ENCODE data around the gene BHLHA15.

Gene BHLHA15

DNA sequence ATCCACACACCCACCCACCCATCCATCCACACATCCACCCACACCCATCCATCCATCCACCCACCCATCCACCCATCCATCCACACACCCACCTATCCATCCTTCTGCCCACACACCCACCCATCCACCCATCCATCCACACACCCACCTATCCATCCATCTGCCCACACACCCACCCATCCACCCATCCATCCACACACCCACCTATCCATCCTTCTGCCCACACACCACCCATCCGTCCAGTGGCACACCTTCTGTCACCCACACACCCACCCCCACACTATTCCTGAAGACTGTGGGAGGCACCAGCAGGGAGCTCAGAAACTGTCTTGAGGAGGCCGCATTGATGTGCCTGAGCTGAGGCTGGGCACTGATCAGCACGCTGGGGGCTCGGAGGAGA, 31.7 kb downstream of the BHLHA15 start:
- no peak for TF ChIP-seq POLR2AphosphoS5 (IDR thresholded peaks at IDR 0.05; ENCODE audit: low read depth, low read length)
- TF ChIP-seq, protein P1, sequence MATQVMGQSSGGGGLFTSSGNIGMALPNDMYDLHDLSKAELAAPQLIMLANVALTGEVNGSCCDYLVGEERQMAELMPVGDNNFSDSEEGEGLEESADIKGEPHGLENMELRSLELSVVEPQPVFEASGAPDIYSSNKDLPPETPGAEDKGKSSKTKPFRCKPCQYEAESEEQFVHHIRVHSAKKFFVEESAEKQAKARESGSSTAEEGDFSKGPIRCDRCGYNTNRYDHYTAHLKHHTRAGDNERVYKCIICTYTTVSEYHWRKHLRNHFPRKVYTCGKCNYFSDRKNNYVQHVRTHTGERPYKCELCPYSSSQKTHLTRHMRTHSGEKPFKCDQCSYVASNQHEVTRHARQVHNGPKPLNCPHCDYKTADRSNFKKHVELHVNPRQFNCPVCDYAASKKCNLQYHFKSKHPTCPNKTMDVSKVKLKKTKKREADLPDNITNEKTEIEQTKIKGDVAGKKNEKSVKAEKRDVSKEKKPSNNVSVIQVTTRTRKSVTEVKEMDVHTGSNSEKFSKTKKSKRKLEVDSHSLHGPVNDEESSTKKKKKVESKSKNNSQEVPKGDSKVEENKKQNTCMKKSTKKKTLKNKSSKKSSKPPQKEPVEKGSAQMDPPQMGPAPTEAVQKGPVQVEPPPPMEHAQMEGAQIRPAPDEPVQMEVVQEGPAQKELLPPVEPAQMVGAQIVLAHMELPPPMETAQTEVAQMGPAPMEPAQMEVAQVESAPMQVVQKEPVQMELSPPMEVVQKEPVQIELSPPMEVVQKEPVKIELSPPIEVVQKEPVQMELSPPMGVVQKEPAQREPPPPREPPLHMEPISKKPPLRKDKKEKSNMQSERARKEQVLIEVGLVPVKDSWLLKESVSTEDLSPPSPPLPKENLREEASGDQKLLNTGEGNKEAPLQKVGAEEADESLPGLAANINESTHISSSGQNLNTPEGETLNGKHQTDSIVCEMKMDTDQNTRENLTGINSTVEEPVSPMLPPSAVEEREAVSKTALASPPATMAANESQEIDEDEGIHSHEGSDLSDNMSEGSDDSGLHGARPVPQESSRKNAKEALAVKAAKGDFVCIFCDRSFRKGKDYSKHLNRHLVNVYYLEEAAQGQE (IDR thresholded peaks at IDR 0.05; ENCODE audit: insufficient read depth in 1 of 2, low read depth in 2 of 2, low read length in 2 of 2), result no peak
- no peak for TF ChIP-seq FOXP2 (optimal IDR thresholded peaks at IDR 0.05; ENCODE audit: borderline replicate concordance, extremely low read depth, extremely low read length, insufficient read depth)
- no peak for TF ChIP-seq SIN3A (IDR thresholded peaks at IDR 0.05; ENCODE audit: borderline replicate concordance, insufficient read depth, low read length)
- TF ChIP-seq TAF1 (IDR thresholded peaks at IDR 0.05; ENCODE audit: borderline replicate concordance, insufficient read depth, low read length), result no peak

DNA sequence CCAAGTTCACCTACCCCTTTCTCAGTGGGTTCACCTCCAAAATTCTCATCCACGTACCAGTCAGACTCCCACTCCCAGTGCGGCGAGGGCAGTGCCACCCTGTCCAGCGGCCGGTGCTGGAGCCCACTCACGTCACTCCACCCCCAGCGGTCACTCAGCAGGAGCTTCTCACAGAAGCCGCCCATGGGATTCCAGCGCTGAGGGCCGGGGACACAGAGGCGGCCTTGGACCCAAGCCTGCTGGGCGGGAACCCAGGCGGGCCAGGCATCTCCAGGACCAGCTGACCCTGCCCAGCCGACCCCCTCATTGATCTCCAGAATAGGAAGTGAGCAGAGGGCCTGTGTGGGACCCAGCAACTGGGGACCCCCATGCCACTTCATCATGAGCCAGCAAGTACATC, 33.6 kb downstream of the BHLHA15 start:
- TF ChIP-seq FOXP2 (optimal IDR thresholded peaks at IDR 0.05; ENCODE audit: borderline replicate concordance, extremely low read depth, extremely low read length, insufficient read depth) (no peak), TAF1 (IDR thresholded peaks at IDR 0.05; ENCODE audit: borderline replicate concordance, insufficient read depth, low read length) (no peak), SIN3A (IDR thresholded peaks at IDR 0.05; ENCODE audit: borderline replicate concordance, insufficient read depth, low read length) (no peak), POLR2AphosphoS5 (IDR thresholded peaks at IDR 0.05; ENCODE audit: low read depth, low read length) (no peak)
- TF ChIP-seq, protein P1 (IDR thresholded peaks at IDR 0.05; ENCODE audit: insufficient read depth in 1 of 2, low read depth in 2 of 2, low read length in 2 of 2), result no peak

DNA sequence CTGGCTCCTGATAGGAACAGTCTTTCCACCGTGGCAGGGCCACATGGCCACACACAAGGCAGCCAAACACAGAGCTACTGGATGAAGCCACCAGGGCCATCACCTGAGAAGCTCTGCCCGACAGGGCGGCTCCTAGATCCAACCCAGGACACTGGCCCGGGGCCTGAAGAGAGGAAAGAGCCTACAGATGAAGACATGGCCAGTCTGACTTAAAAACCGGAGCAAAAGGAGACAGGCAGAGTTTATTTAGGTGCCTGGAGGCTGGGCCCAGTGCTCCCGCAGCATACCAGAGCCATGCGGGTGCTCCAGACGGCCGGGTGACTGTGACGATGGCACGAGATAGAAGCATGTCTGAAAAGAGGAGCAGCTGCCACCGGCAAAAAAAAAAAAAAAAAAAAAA, 36.9 kb downstream of the BHLHA15 start:
- no peak for TF ChIP-seq POLR2AphosphoS5 (IDR thresholded peaks at IDR 0.05; ENCODE audit: low read depth, low read length)
- TF ChIP-seq, protein P1 (IDR thresholded peaks at IDR 0.05; ENCODE audit: insufficient read depth in 1 of 2, low read depth in 2 of 2, low read length in 2 of 2), result no peak
- no peak for TF ChIP-seq SIN3A (IDR thresholded peaks at IDR 0.05; ENCODE audit: borderline replicate concordance, insufficient read depth, low read length)
- TF ChIP-seq FOXP2 (optimal IDR thresholded peaks at IDR 0.05; ENCODE audit: borderline replicate concordance, extremely low read depth, extremely low read length, insufficient read depth), result no peak
- TF ChIP-seq TAF1 (IDR thresholded peaks at IDR 0.05; ENCODE audit: borderline replicate concordance, insufficient read depth, low read length), result no peak

- TF ChIP-seq, protein P1 (IDR thresholded peaks at IDR 0.05; ENCODE audit: insufficient read depth in 1 of 2, low read depth in 2 of 2, low read length in 2 of 2), result no peak
- TF ChIP-seq SIN3A (IDR thresholded peaks at IDR 0.05; ENCODE audit: borderline replicate concordance, insufficient read depth, low read length) (no peak), FOXP2 (optimal IDR thresholded peaks at IDR 0.05; ENCODE audit: borderline replicate concordance, extremely low read depth, extremely low read length, insufficient read depth) (no peak), POLR2AphosphoS5 (IDR thresholded peaks at IDR 0.05; ENCODE audit: low read depth, low read length) (peak; percentile 37; the same call in 1 of the 2 replicates), TAF1 (IDR thresholded peaks at IDR 0.05; ENCODE audit: borderline replicate concordance, insufficient read depth, low read length) (no peak)
Observed at GRCh38 chr7:98249106-98249505, 37.9 kb downstream of the BHLHA15 start.

DNA sequence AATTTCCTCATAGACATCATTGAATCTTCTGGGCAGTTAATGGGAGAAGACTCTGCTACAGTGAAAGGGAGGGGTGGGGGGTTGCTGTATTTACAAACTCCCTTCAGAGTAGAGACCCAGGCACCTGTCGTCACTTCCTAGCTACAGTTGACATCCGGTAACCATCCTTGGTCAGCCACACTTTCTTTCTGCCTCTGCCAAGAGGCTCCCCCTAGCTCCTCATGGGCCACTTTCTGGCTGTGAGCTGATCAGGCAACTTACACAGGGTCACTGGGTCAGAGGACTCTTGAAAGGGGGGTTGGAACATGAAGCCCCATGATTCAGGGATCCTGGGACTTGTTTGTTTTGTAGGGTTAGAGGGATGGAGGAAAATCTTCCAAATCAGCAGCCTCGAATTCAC, 39.5 kb downstream of the BHLHA15 start:
- TF ChIP-seq, protein P1 (IDR thresholded peaks at IDR 0.05; ENCODE audit: insufficient read depth in 1 of 2, low read depth in 2 of 2, low read length in 2 of 2), result no peak
- TF ChIP-seq TAF1 (IDR thresholded peaks at IDR 0.05; ENCODE audit: borderline replicate concordance, insufficient read depth, low read length) (no peak), POLR2AphosphoS5 (IDR thresholded peaks at IDR 0.05; ENCODE audit: low read depth, low read length) (no peak)
